SK-N-MC (cell line): ENCODE data around the gene MYO18B.

Experiments used
- DNase-seq: peaks from one replicate; pipeline ENCODE4 v3.0.0-alpha.2; 2011; ENCODE audit warnings: low read depth, low spot score
- H3K27ac ChIP-seq: fragments of 200-600 bp; sonication (generic); 2 replicates; pipeline ENCODE4 v1.5.1; 2016; ENCODE audit warnings: mixed run types
- H3K36me3 ChIP-seq: fragments of 200-600 bp; sonication (generic); 2 replicates; pipeline ENCODE4 v1.6.1; 2017; ENCODE audit warnings: antibody characterized with exemption, low read length, mixed read lengths; ENCODE audit not compliant: insufficient read depth
- H3K4me3 ChIP-seq: fragments of 200-600 bp; sonication (generic); 2 replicates; pipeline ENCODE4 v1.5.1; 2016
- H3K9ac ChIP-seq: fragments of 200-600 bp; sonication (generic); 2 replicates; pipeline ENCODE4 v1.8.0; 2017; ENCODE audit warnings: mixed run types, mixed read lengths; ENCODE audit not compliant: insufficient read length
- H3K9me3 ChIP-seq: fragments of 200-600 bp; sonication (generic); 2 replicates; pipeline ENCODE4 v1.6.1; 2017; ENCODE audit warnings: low read depth, mild to moderate bottlenecking, antibody characterized with exemption, low read length, moderate library complexity, mixed read lengths
- EZH2 ChIP-seq: fragments of 200-600 bp; sonication (generic); IDR thresholded peaks from one replicate; pipeline ENCODE4 v1.6.1; 2017; ENCODE audit warnings: antibody characterized with exemption
- FOXP2 ChIP-seq: optimal IDR thresholded peaks from 2 replicates; pipeline ENCODE3; 2011; ENCODE audit warnings: mild to moderate bottlenecking, moderate library complexity; ENCODE audit not compliant: insufficient read depth; ENCODE audit errors: extremely low read length, control extremely low read depth
- POLR2AphosphoS5 ChIP-seq: IDR thresholded peaks from 2 replicates; pipeline ENCODE4 v1.6.1; 2012; ENCODE audit warnings: mild to moderate bottlenecking, low read depth, low read length, borderline replicate concordance

Gene MYO18B

DNA sequence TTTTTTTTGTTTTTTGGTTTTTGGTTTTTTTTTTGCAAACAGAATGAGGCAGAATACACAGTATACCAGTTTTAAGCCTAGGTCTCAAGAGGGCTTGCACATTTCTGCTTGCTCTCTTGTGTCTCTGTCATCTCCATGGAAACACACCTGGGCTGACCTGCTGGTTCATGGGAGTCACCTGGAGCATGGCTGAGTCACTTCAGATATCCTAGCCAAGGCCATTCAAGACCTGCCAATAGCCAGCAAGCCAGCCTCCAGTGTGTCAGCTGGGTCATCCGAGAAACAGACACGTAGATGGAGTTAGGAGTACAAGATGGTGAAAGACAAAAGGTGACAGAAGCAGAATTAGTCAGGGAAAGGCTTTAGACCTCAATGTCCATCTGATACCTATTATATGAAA, 303.1 kb downstream of the MYO18B start:
- no peak overlapping the region for H3K9ac ChIP-seq
- H3K9me3 ChIP-seq, result no peaks in the 10 kb centered on the region
- no peak for DNase-seq
- no peak overlapping the region for H3K4me3 ChIP-seq
- no peaks in the 10 kb centered on the region for H3K36me3 ChIP-seq
- H3K27ac ChIP-seq, result no peak overlapping the region
- TF ChIP-seq EZH2 (no peak), FOXP2 (no peak), POLR2AphosphoS5 (no peak)

DNA sequence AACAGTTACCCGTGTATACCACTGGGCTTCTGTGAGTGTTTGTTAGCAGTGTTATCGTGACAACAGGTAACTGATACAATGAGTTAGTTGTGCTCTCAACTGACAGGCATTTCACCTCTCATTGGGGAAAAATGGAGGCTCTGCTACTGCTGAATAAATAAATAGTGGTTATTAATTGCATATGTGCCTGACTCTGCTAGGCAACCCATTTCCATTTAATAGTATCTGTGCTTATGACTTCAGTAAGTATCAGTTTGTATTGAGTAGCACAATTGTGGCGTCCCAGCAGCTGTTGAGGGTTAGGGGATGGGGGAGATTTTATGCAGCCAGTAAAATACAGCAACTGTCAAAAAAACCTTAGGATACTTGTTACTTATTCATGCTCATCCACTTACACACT, 303.9 kb downstream of the MYO18B start:
- H3K36me3 ChIP-seq, result no peaks in the 10 kb centered on the region
- TF ChIP-seq POLR2AphosphoS5 (no peak), EZH2 (no peak), FOXP2 (no peak)
- H3K9me3 ChIP-seq, result no peaks in the 10 kb centered on the region
- no peak overlapping the region for H3K27ac ChIP-seq
- no peak overlapping the region for H3K9ac ChIP-seq
- DNase-seq, result no peak
- no peak overlapping the region for H3K4me3 ChIP-seq

DNA sequence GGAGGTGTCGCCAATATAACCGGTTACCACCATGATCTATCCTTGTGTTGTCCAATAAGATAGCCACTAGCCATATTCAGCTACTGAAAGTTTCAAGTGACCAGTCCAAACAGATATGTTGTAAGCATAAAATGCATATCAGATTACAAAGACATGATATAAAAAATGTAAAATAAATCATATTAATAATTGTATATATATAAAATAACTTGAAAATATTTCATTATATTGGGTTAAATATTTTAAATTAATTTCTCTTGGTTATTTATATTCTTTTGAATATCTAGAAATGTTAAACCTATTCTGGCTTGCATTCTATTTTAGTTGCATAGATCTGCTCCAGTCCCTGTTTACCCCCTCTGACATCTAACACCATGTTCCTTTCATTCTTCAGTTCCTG, 305.5 kb downstream of the MYO18B start:
- no peak for TF ChIP-seq EZH2
- TF ChIP-seq FOXP2, result no peak
- no peak for TF ChIP-seq POLR2AphosphoS5
- Histone ChIP-seq H3K4me3 (no peak overlapping the region), H3K9me3 (no peaks in the 10 kb centered on the region), H3K27ac (no peak overlapping the region), H3K36me3 (no peaks in the 10 kb centered on the region), H3K9ac (no peak overlapping the region)
- no peak for DNase-seq

DNA sequence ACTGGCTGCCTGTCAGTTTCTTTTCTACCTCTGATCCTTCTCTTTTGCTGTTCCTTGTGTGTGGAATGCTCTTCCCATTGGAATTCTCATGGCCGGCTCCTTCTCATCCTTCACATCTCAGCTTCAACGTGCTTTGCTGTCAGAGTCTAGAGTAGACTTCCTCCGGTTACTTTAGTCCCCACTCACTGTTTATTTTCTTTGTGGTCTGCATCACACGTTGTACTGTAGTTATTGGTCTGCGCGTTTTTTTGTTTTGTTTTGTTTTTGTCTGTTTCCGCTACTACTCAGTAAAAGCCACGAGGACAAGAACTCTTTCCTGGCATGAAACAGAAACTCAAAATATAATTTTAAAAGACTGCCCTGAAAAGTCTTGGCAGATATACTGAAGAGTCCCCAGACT, 305.9 kb downstream of the MYO18B start:
- DNase-seq, result no peak
- TF ChIP-seq FOXP2 (no peak), POLR2AphosphoS5 (no peak), EZH2 (no peak)
- H3K36me3 ChIP-seq, result no peaks in the 10 kb centered on the region
- H3K27ac ChIP-seq, result no peak overlapping the region
- no peak overlapping the region for H3K9ac ChIP-seq
- H3K9me3 ChIP-seq, result no peaks in the 10 kb centered on the region
- no peak overlapping the region for H3K4me3 ChIP-seq

- Histone ChIP-seq H3K27ac (no peak overlapping the region), H3K36me3 (no peaks in the 10 kb centered on the region), H3K9me3 (no peaks in the 10 kb centered on the region), H3K4me3 (no peak overlapping the region), H3K9ac (no peak overlapping the region)
- TF ChIP-seq POLR2AphosphoS5 (no peak), FOXP2 (no peak), EZH2 (no peak)
- DNase-seq, result no peak
Measured at GRCh38 chr22:26050079-26050478, 308.1 kb downstream of the MYO18B start.

DNA sequence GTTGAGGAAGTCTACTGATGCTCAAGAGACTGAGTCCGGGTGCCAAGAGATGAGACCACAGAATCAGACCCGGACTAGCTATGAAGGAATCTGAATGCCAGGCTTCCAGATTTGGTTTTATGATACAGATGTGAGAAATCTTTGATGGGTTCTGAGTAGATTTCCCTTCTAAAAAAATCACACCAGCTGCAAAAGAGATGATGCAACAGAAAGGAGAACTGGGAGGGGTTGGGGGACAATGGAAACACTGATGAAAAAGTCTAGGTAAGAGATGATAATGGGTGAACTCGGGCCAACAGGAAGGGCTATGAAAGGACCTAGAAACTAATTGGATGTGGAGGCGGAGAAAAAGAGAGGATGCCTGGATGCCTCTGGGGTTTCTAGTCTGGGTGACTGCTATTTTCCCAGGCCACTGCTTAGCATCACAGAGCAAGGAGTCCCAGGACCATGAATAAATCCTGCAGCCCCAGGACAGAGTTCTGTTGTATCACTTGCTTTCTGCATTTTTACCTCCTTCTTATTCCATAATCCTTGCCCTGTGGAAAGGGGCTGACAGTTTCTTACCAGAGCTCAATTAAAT, 311.8 kb downstream of the MYO18B start:
- DNase-seq, result no peak
- Histone ChIP-seq H3K9ac (no peak overlapping the region), H3K27ac (no peak overlapping the region), H3K9me3 (no peaks in the 10 kb centered on the region), H3K36me3 (no peaks in the 10 kb centered on the region), H3K4me3 (no peak overlapping the region)
- no peak for TF ChIP-seq EZH2
- no peak for TF ChIP-seq FOXP2
- no peak for TF ChIP-seq POLR2AphosphoS5

DNA sequence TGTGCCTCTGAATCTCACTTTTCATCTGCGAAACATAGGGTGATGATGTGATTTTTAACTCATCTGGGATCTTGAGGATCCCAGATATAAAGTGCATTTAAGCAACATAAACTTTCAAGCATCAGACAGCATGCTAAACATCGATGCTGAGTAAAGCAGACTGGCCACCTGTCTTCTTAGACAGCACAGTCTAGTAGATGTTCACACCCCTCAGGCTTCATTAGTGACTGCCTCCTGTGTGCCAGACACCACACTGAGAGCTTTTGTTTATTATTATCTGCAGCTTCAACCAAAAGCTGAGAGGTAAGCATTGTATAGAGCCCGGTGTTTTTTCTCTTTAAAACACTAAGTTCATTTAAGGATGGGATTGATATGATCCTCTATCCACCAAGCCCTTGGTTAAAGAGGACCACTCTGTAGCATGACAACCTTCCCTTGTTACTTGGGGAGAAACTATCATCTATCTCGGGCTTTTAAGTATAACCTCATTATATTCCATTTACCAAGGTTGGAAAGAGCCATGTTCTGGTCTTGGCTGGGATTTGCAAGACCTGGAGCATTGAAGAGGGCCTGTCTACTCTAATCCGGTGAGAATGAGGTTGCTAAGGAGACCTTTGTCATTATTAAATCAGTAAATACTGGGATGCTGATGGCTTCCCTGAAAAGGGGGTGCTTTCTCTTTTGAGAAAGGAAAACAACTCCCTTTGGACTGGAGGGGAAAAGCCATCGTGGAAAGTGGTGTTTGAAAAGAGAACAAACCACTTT, 313.0 kb downstream of the MYO18B start:
- no peaks in the 10 kb centered on the region for H3K9me3 ChIP-seq
- H3K4me3 ChIP-seq, result no peak overlapping the region
- TF ChIP-seq FOXP2 (no peak), EZH2 (no peak), POLR2AphosphoS5 (no peak)
- H3K27ac ChIP-seq, result no peak overlapping the region
- no peak for DNase-seq
- H3K36me3 ChIP-seq, result no peaks in the 10 kb centered on the region
- H3K9ac ChIP-seq, result no peak overlapping the region

- Histone ChIP-seq H3K9me3 (no peaks in the 10 kb centered on the region), H3K9ac (no peak overlapping the region), H3K27ac (no peak overlapping the region), H3K36me3 (no peaks in the 10 kb centered on the region), H3K4me3 (no peak overlapping the region)
- no peak for DNase-seq
- no peak for TF ChIP-seq POLR2AphosphoS5
- TF ChIP-seq EZH2, result no peak
- TF ChIP-seq FOXP2, result no peak
Measured at GRCh38 chr22:26055693-26056092, 313.7 kb downstream of the MYO18B start.
